ENCODE results near the gene SH3PXD2A.
"Not testable (repeated sequence)": the region's sequence is repeated elsewhere in the genome, so short reads cannot be mapped to it uniquely, and the experiment has no call there.

SH3PXD2A gene

DNA sequence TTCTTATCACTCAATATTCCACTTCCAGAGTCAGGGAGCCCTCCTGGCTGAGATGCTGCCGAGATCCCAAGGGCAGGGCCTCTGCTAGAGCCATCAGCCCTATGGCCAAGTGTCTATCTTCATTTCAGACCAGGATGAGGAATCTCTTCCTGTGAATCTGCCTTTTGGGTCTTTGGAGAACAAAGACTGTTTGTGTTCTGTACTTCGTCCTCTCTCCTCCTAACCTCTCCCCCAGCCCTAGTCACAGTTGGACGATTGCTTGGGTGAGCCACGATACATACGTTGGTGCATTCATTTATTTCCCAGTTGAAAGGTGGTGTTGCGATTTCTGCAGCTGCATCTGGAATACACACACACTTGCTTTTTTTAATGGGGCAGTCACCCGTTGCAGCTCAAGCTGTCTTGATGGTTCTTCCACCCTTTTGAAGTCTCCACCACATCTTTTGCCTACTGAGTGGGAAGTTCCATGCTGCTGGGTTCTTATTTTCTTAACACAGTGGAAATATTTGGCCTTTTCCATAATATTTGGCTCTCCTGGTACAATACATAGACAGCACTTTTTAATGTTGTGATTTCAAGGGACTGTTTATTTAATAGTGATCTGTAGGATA lies 26.7 kb downstream of the SH3PXD2A start:
- DNase-seq = no peak

DNA sequence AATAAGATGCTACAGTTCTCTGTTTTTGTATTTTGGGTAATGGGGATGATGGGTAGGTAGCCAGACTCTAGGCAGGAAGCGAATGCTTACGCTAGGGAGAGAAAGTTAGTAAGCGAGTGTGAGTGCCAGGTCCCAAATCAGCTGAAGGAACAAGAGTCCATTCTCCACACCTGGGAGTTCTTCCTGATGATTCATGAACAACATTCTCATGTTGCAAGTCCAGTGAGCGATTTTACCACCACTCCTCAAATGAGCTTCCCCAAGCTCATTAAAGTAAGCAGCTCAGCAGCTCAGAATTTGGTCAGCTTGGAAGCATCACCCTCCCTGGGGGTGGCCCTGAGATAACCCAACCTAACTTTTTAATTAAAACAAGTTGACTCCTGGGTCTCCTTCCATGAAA lies 27.3 kb downstream of the SH3PXD2A start:
- DNase-seq = no peak

DNA sequence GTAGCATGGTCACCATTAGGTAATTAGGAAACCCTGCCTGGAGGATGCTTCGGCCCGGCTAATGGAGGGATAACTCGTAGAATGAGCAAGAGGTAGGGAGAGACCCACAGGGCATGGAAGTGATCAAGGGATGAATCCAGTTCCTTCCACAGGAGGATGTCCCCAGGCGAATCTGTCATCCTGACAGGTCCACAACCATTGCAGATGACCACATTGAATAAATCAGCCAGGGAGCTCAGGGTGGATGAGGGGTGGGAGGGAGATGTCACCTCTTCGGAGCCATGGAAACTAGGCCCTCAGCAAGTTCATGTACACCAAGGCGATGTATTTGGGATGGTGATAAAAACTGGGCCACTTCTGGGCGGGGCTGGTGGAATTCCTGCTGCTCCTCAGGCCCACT lies 28.5 kb downstream of the SH3PXD2A start:
- DNase-seq = no peak

DNA sequence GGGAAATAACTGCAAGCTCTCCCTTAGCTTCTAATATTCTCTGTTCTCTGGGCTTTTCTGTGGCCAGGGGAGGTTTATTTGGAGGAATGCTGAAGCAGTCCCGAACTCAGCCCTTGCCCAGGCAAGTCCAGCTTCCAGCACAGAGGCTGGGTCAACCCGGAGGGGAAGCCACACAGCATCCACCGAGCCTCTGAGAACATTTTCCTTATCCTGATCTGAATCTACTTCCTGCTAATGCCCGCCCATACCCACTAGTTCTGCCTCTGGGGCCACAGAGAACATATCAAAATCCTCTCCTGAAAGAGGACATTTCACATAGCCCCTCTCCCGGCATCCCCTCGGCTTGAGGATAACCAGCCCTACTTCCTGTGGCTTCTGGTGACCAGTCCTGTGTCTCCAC lies 31.1 kb downstream of the SH3PXD2A start:
- DNase-seq = no peak

DNA sequence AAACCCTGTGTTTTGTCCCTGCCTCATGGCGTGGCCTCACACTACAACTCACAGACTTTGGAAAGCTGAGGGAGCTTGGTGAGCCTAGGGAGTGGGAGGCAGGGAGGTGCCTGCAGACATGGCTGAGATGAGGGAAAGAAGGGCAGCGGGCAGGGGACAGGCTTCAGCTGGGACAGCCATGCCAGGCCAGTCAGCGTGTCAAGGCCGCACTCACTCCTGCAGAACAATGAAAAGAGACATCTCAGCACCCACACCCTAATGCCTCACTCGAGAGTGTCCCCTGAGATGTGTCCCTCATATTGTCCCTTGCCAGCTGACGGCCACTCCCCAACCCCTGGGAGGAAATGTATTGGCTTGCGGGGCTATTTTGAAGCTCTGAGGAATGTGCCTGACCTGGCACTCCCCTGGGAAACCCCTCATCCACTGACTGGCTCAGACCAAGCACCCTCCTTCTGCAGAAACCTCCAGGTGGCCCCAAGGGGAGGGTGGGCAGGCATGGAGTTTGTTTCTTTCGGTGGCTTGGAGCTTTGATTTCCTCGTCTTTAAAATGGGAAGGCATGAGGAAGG lies 31.6 kb downstream of the SH3PXD2A start:
- no peak for DNase-seq

DNA sequence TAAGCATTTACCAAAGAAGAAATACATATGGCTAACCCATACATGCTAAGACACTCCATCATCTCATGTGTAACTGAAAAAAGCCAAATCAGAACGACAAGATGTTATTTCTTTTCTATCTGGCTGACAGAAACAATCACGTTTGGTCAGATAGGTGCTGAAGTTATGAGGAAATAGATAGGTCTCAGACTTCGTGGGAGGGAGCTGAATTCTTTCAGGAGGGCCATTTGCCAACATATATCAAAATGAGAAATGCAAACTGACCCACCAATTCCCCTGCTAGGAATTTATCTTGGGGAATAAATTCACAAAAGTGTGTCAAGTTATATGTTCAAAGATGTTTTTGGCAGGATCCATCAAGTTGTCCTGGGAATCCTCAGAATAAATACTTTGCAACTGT lies 32.6 kb downstream of the SH3PXD2A start:
- no peak for DNase-seq

DNA sequence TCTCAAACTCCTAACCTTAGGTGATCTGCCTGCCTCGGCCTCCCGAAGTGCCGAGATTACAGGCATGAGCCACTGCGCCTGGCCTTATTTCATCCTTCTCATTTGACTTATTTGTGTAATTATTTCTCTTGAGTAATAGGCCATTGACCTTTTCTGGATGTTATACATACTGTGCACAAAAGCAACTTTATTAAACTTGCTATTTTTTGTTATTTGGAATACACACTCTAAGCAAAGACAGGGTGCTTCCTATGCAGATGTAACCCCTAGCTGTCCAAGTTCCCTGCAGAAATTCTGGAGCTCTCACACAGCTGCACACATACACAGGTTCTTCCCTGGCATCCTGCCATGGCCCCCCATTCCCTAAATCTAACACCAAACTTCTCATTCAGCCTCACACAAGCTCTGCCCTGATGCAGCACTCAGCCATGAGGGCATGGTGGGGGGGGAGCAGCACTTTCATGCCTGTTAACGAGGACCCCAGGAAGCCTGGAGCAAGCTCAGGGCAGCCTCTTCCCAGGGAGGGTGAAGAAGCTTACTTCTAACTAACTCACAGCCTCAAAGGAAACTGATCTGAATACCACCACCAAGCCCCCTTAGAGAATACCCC lies 33.2 kb downstream of the SH3PXD2A start:
- DNase-seq = no peak

DNA sequence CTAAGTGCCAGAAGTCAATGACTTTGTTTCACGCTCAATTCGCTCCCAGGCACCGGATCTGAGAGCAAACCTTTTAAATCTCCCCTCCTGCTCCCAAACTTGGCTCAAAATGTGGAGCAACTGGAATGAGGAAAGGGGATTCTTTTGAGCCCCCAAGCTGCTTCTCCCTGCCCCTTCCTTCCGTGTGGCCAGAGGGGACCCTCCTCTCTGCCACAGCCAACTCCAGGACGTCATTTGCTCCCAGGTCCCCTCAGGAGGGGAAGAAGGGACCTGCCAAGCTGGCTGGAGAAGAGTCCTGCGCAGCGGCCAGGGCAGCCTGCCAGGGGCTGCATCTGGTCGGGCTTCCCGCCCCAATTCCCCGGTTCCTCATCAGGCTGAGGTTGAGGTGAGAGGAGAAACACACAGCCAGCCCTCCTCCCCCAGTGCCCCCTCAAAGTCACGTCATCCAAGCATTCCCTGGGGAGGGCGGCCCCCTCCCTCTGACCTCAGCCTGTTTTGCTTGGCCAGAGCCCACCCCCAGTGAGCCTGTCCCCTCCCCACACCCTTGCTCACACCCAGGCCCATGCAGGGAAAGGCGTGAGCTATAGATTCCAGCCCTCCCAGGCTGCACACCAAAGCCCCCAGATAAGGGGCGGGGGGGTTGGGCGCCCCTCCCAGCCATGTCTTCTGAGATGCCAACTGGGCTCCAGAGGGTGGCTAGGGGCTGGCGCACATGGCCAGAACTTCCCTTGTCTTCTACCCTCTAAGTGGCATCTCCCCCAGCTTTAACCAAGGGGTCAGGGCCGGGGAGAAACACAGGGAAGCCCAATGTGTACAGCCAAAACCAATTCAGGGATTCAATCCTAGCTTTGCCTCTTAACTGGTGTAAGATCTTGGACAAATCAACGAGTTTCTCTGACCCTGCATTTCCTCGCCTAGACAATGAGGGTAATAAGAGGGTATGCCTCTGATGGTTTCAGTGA lies 35.0 kb downstream of the SH3PXD2A start:
- no peak for DNase-seq

DNA sequence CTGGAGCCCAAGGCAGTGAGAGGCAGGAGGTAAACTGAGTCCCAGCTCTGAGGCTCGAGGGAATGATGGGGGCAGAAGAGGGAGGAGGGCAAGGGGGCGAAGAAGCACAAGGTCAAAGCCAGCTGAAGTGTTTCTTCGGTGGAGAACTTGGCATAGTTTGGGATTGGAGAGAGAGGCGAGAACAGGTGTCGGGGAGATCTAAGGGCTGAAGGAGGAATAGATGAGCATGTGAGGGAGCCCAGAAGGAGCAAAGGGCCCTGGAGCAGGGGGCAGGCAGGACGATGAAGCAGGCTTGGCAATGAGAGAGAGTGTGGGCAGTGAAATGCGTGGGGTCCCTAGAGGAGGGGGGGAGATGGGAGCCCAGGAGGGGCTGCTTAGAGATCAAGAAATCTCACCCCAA lies 35.9 kb downstream of the SH3PXD2A start:
- no peak for DNase-seq

DNA sequence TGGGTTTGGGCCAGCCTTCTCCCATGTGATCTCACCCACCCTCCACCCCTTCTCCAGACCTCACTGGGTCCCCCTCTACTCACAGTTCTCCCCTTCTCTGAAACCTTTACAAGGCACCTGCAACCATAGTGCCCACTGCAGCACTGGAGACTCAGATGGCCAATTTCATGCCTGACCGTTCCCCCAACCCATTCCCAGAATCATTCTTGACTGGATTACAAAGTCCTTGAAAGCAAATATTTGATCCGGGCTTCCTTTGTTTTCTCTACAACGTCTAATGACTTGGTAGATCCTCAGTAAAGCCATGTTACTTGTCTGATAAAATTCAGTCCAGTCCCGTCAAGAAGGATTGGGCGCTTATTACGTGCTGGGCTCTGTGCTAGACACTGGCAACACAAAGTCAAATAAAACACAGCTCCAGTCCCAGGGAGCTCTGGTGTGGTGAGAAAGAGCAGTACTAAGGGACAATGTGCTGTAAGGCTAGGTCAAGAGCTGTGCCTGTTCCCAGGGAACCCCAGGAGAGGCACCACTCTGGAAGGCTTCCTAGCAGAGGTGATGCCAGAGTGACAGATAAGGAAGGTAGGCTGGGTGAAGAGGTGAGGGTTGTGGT lies 36.5 kb downstream of the SH3PXD2A start:
- DNase-seq = no peak

DNA sequence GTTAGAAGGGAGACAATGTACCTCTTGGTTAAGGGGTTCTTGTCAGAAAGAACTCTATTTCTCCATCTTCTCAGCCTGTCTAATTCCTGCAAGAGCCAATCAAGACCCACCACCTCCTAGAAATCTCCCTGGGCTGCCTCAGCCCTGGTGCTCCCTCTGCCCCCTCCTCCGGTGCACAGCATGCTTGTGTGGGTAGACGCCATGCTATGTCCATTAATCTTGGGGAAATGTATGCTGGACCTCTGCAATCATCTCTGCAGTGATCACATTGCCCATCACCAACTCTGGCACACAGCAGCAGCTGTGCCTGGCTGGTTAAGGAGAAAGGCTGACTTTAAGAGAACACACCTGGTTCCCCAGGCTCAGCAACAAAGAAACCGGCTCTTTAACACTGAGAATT lies 37.3 kb downstream of the SH3PXD2A start:
- no peak for DNase-seq

DNA sequence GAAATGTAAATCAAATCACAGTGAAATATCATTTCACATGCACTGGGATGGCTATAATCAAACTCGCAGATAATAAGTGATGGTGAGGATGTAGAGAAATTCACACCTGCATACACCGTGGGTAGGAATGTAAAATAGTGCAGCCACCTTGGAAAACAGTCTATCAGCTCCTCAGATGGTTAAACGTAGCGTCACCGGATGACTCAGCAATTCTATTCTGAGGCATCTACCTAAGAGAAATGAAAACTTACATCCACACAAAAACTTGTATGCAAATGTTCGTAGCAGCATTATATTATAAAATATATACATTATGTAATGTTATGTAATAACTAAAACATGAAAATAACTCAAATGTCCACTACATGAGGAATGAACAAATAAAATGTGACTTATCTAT lies 38.9 kb downstream of the SH3PXD2A start:
- DNase-seq = no peak

DNA sequence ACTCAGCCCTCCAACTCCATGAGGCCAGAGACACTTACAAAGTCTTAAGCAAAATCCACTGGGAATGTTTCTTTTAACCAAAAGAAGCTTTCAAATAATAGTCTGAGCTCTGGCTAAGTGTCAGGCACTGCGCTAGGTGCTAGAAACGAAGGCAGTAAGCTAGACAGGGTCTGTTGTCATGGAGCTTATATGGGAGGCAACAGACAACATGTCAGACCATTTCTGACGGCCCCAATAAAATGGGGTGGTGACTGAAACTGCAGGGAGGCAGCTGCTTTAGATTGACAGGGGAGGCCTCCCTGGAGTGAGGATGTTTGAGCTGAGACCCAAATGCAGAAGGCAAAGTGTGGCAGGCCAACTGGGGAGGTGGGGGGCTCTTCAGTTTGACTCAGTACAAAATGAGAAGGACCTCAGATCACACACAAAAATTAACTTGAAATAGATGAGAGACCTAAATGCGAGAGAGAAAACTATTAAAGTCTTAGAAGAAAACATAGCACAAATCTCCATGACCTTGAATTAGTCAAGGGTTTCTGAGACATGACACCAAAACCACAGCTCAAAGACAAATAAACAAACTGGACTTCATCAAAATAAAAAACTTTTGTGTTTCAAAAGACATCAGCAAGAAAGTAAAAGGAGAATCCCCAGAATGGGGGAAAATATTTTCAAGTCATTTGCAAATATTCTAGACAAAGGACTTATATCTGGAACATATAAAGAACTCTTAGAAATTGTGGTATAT lies 40.6 kb downstream of the SH3PXD2A start:
- no peak for DNase-seq

DNA sequence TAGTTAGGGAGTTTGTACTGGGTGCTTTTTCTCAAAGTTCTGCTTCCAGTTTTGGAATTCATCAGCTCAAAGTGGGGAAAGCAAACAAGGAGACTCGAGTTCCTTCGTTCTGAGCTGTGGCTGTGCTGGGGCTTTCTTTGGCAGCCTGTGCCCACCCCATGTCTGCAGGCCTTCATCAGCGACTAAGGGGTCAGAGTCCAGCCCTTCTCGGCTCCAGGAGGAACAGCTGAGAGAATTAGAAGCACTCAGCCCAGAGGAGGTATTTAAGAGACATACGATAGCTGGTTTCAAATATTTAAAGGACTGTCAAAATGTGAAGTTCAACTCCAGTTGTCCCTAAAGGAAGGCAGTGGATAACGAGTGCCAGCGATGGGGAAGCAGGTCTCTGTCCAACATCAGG lies 41.3 kb downstream of the SH3PXD2A start:
- no peak for DNase-seq

DNA sequence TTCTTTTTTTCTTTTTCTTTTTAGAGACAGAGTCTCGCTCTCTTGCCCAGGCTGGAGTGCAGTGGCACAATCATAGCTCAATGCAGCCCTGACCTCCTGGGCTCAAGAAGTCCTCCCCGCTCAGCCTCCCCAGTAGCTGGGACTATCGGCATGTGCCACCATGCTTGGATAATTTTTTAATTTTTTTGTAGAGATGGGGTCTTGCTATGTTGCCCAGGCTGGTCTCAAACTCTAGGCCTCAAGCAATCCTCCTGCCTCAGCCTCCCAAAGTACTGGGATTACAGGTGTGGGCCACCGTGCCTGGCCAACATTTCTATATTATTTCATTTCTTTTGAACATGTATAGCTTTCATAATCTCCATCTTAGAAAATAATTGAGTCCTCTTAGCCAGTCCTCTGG lies 42.1 kb downstream of the SH3PXD2A start:
- DNase-seq = not testable (repeated sequence)

DNA sequence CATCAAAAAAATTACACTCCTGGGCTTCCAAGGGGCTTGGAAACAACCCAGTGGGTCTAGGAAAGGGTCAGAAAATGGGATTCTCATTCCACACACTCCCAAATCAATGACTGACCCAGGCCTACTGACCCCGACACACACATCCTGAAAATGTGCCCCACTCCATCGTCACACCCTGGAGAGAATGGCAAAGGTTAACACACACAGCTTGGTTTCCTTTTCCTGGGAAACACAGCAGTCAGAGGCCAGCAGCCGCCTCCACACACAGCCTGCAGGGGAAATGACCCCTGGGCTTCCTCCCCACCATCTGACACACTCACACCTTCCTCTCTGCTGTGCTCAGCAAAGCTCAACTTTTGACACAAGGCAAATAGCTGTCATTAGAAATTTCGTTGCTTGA lies 42.9 kb downstream of the SH3PXD2A start:
- DNase-seq = no peak

DNA sequence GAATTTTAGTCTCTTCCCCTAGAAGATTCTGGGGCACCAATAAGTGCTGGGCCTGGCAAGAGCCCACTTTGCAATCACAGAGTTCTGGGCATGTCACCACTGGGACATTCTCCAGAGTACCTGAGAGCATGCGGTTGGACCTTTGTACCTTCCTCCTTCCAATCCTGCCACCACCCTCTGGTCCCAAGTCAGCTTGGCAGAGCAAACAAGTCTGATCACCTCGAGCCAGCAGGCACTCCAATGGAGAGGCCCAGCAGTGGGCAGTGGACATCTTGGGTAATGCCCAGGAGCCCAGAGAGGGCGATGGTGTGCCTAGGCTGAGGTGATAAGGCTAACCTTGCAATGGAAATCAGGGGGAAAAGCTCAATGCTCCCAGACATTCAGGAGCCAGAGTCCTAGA lies 43.4 kb downstream of the SH3PXD2A start:
- no peak for DNase-seq

DNA sequence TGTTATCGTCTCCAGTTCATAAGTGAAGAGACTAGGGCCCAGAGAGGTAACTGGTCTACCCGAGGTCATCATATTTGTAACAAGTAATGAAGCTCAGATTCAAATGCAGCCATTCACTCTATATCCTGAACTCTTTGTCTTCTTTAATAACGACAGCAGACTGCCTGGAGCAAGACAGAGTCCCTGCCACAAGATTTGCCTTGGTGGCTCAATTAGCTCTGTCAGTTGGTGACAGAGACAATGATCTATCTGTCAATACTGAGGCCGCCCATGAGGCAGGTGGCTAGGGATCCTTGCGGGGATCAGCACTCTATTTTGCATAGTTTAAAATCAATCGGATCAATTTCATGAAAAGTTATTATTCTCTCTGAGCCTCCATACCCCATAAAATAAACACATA lies 43.9 kb downstream of the SH3PXD2A start:
- DNase-seq = no peak

DNA sequence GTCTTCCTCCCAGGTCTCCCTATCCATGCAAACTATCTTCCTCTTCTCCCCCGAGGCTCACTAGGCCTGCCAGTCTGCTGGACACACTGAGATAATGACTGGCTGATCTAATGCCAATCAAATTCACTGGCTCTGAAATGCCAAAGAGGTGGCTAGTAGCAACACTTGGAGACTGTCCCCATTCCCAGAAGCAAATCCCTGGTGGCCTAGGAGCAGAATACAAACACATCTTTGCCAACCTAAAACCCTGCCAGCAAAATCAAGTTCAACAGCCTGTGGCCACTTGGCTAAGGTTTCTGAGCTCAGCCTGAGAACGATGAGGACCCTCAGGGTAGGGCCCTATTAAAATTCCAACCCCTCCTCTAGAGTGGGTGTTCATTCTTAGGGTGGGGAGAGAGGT lies 46.6 kb downstream of the SH3PXD2A start:
- no peak for DNase-seq

DNA sequence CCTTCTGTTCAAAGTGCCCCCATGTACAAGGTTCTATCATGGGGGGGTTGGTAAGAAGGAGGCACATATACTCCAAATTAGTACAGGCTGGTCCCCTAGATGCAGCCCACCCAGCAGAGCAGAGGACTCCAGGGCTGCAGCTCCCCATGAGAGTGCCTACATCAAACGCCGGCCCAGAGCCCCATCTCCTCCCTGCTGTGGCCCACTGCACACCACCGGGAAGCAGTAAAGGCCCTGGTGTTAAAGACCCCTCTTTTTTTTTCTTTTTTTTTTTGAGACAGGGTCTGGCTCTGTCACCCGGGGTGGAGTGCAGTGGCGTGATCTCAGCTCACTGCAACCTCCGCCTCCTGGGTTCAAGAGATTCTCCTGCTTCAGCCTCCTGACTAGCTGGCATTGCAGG lies 47.4 kb downstream of the SH3PXD2A start:
- no peak for DNase-seq

DNA sequence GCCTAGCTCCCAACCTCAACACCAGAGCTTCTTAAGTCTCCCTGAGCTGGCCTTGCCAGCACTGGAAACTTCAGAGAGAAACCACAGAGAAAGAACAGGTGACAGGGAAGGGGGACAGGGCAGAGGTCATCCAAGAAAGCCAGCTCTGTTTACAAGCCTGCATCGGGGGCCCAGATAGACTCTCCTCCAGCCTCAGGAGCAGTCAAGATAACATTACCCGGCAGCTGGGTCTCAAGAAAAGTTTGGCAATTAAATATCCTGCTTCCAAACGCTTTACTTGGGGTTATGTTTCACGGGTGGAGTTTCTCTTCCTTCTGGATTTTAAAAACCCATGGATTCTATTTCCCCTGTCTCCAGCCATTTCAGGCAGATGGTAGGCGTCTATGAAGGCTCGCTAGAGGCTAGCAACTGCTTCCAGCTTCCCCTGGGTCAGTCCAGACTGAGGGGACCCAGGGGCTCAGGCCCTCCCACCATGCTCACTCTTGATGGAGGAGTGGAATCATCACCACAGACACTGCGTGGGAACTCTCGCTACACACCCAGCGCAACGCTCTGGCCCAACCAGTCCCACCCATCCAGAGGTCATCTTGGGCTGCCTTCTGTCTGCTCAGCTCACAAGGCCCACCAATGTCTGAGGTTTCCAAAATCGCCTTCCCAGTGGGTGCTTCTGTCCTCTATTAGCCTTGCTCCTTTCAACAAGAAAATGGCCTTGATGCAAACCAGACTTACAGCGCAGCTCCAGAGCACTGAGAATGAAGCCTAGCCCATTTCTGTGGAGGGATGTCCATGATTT lies 48.8 kb downstream of the SH3PXD2A start:
- no peak for DNase-seq

DNA sequence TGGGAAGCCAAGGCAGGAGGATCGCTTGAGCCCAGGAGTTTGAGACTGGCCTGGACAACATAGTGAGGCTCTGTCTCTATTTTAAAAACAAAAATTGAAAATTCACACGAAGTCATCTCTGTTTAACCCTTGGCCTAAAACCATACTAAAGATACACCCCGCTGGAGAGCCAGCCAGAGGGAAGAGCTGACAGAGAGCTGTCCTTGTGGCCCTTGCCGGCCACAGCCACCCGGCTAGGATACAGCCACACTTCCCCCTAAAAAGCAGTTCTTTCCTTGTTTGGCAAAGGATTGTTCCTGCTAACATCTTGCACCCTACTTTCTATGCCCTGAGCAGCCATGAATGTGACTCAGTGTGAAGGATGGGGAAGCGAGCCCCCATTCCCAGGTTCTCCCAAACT lies 49.6 kb downstream of the SH3PXD2A start:
- no peak for DNase-seq
